PC-9 (cell line): Measurements from ENCODE around the gene HTR1B.

Experiments
- EZH2 ChIP-seq: fragments of 200-600 bp; sonication (generic); IDR thresholded peaks from 2 replicates; pipeline ENCODE4 v1.8.0; 2017; ENCODE audit warnings: antibody characterized with exemption, low read depth
- TF ChIP-seq, protein P1 (sequence below): fragments of 200-600 bp; sonication (generic); conservative IDR thresholded peaks from 2 replicates; pipeline ENCODE4 v1.6.1; 2017; ENCODE audit warnings: mixed run types, antibody characterized with exemption, mild to moderate bottlenecking, moderate library complexity

GRCh38 chr6:77433888-77434287, 29.4 kb downstream of the HTR1B start:
- TF ChIP-seq, protein P1, sequence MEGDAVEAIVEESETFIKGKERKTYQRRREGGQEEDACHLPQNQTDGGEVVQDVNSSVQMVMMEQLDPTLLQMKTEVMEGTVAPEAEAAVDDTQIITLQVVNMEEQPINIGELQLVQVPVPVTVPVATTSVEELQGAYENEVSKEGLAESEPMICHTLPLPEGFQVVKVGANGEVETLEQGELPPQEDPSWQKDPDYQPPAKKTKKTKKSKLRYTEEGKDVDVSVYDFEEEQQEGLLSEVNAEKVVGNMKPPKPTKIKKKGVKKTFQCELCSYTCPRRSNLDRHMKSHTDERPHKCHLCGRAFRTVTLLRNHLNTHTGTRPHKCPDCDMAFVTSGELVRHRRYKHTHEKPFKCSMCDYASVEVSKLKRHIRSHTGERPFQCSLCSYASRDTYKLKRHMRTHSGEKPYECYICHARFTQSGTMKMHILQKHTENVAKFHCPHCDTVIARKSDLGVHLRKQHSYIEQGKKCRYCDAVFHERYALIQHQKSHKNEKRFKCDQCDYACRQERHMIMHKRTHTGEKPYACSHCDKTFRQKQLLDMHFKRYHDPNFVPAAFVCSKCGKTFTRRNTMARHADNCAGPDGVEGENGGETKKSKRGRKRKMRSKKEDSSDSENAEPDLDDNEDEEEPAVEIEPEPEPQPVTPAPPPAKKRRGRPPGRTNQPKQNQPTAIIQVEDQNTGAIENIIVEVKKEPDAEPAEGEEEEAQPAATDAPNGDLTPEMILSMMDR = no peak
- TF ChIP-seq EZH2 = no peak
